PC-3 (cell line): ENCODE results near the gene CORIN.

Experiments
- EZH2phosphoT487 ChIP-seq: fragments of 300-600 bp; sonication (generic); IDR thresholded peaks from 2 replicates; pipeline ENCODE4 v1.6.1; 2018; ENCODE audit warnings: mild to moderate bottlenecking, antibody characterized with exemption, low read length, borderline replicate concordance
- TF ChIP-seq, protein P1 (sequence below): fragments of 300-600 bp; sonication (generic); conservative IDR thresholded peaks from 2 replicates; pipeline ENCODE4 v1.5.1; 2017; ENCODE audit warnings: antibody characterized with exemption, low read depth, mild to moderate bottlenecking, low read length

DNA sequence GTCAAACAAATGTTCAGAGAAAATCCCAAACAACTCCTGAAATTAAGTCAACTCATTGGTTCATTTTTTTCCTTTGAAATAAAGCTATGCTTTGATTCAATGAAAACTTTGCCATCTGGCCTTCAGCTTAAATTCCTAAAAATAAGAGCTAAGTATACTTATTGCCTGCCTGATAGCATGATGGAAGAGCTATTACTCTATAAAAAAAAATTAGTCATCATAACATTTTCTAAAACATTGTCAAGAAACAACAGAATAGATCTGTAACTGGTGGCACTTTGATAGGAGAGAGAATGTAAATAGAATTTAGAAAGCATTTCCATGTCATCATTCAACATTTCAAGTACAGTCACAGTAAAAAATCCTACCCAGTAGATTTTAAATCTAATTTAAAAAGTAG is 136.6 kb downstream of the CORIN start:
- TF ChIP-seq, protein P1, sequence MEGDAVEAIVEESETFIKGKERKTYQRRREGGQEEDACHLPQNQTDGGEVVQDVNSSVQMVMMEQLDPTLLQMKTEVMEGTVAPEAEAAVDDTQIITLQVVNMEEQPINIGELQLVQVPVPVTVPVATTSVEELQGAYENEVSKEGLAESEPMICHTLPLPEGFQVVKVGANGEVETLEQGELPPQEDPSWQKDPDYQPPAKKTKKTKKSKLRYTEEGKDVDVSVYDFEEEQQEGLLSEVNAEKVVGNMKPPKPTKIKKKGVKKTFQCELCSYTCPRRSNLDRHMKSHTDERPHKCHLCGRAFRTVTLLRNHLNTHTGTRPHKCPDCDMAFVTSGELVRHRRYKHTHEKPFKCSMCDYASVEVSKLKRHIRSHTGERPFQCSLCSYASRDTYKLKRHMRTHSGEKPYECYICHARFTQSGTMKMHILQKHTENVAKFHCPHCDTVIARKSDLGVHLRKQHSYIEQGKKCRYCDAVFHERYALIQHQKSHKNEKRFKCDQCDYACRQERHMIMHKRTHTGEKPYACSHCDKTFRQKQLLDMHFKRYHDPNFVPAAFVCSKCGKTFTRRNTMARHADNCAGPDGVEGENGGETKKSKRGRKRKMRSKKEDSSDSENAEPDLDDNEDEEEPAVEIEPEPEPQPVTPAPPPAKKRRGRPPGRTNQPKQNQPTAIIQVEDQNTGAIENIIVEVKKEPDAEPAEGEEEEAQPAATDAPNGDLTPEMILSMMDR, result no peak
- no peak for TF ChIP-seq EZH2phosphoT487
